HepG2 (cell line): ENCODE results near the gene NPW. TPM values are rescaled to one million over a fixed set of nuclear protein-coding genes. Genes with fewer than 3 reads are reported as not detected.

Experiments used
- ATF7-NPFF ChIP-seq: sonication (generic); formaldehyde crosslinking; IDR thresholded peaks from 2 replicates; pipeline ENCODE4 v1.8.1; 2023; ENCODE audit warnings: mild to moderate bottlenecking, low read depth, missing genetic modification reagents, moderate library complexity
- EEA1 ChIP-seq: sonication (generic); formaldehyde crosslinking; IDR thresholded peaks from 2 replicates; pipeline ENCODE4 v1.5.1; 2020; ENCODE audit warnings: mild to moderate bottlenecking, missing genetic modification reagents, borderline replicate concordance
- FOSL1 ChIP-seq: sonication (generic); formaldehyde crosslinking; IDR thresholded peaks from 2 replicates; pipeline ENCODE4 v1.9.0; 2021; ENCODE audit warnings: missing genetic modification reagents, borderline replicate concordance
- FOXO4 ChIP-seq: sonication (generic); formaldehyde crosslinking; conservative IDR thresholded peaks from 2 replicates; pipeline ENCODE4 v1.8.1; 2023; ENCODE audit warnings: missing genetic modification reagents
- KDM2A ChIP-seq: sonication (generic); formaldehyde crosslinking; IDR thresholded peaks from 2 replicates; pipeline ENCODE4 v1.4.0; 2020; ENCODE audit warnings: low read depth, missing genetic modification reagents, borderline replicate concordance
- KDM5A ChIP-seq: fragments of 200-600 bp; sonication (generic); IDR thresholded peaks from 2 replicates; pipeline ENCODE4 v1.7.0; 2018; ENCODE audit warnings: antibody characterized with exemption, mild to moderate bottlenecking, low read length, borderline replicate concordance
- MED13 ChIP-seq: sonication (generic); formaldehyde crosslinking; IDR thresholded peaks from 2 replicates; pipeline ENCODE4 v1.5.0; 2020; ENCODE audit warnings: missing genetic modification reagents
- MLXIP ChIP-seq: sonication (generic); formaldehyde crosslinking; IDR thresholded peaks from 2 replicates; pipeline ENCODE4 v1.9.0; 2021; ENCODE audit warnings: missing genetic modification reagents, borderline replicate concordance
- NFE2 ChIP-seq: sonication (generic); formaldehyde crosslinking; IDR thresholded peaks from 2 replicates; pipeline ENCODE4 v1.4.0; 2020; ENCODE audit warnings: missing genetic modification reagents
- NFKBIZ ChIP-seq: IDR thresholded peaks from 2 replicates; pipeline ENCODE4 v1.6.1; 2018; ENCODE audit warnings: missing genetic modification reagents, missing compliant biosample characterization
- PBX2 ChIP-seq: IDR thresholded peaks from 2 replicates; pipeline ENCODE4 v1.6.1; 2016; ENCODE audit warnings: control low read depth
- PITX1 ChIP-seq: sonication (generic); formaldehyde crosslinking; IDR thresholded peaks from 2 replicates; pipeline ENCODE4 v1.5.1; 2020; ENCODE audit warnings: mild to moderate bottlenecking, missing genetic modification reagents
- PRPF4 ChIP-seq: fragments of 200-400 bp; formaldehyde crosslinking; IDR thresholded peaks from 2 replicates; pipeline ENCODE4 v1.6.1; 2016; ENCODE audit warnings: low read length, low read depth; ENCODE audit not compliant: poor library complexity, severe bottlenecking
- TIGD3 ChIP-seq: sonication (generic); formaldehyde crosslinking; IDR thresholded peaks from 2 replicates; pipeline ENCODE4 v1.5.1; 2020; ENCODE audit warnings: mild to moderate bottlenecking, missing genetic modification reagents, borderline replicate concordance
- ZFAT ChIP-seq: sonication (generic); formaldehyde crosslinking; conservative IDR thresholded peaks from 2 replicates; pipeline ENCODE4 v1.8.1; 2023; ENCODE audit warnings: missing genetic modification reagents, inconsistent platforms
- ZNF720 ChIP-seq: sonication (generic); formaldehyde crosslinking; IDR thresholded peaks from 2 replicates; pipeline ENCODE4 v1.4.0; 2020; ENCODE audit warnings: missing genetic modification reagents
- polyA plus RNA-seq, 8 experiments: library from polyadenylated mRNA; depleted of rRNA in 3 of 8; stranded (reverse) in 7 of 8; unstranded in 1 of 8; fragments of >200 nt; fragmentation: Illumina TruSeq in 4 of 8; extraction: Trizol in 4 of 8; gene quantifications; 2 replicates each; pipeline versions ENCODE4 v1.2.1 to v1.2.3, GENCODE V29; 2011 to 2016; ENCODE audit warnings: low read depth in 4 of 8, missing spikeins in 1 of 8, mixed read lengths in 1 of 8; ENCODE audit not compliant: insufficient read depth in 1 of 8
- total RNA-seq, 5 experiments: library from RNA; depleted of rRNA; stranded (reverse); fragments of >200 nt; fragmentation: Illumina TruSeq; extraction: Trizol; gene quantifications; 2 replicates each; pipeline ENCODE4 v1.2.3, GENCODE V29; 2016; ENCODE audit warnings: low read depth in 1 of 5
- TF ChIP-seq, protein P1 (sequence below): sonication (generic); formaldehyde crosslinking; IDR thresholded peaks from 2 replicates; pipeline ENCODE4 v1.4.0; 2020; ENCODE audit warnings: mild to moderate bottlenecking, low read depth, missing genetic modification reagents
- TF ChIP-seq, protein P2 (sequence below): sonication (generic); formaldehyde crosslinking; IDR thresholded peaks from 2 replicates; pipeline ENCODE4 v1.8.0; 2022; ENCODE audit warnings: mild to moderate bottlenecking, missing genetic modification reagents, borderline replicate concordance

Gene NPW
- total and polyA plus RNA-seq, 2 of the 13 experiments (the other 11 are each of a cell fraction or from before 2014, with no cell fraction given) = 0.24 to 0.97 TPM

GRCh38 chr16:2003827-2004641 is 15.6 kb upstream of the NPW start (continued):
- TF ChIP-seq, protein P1, sequence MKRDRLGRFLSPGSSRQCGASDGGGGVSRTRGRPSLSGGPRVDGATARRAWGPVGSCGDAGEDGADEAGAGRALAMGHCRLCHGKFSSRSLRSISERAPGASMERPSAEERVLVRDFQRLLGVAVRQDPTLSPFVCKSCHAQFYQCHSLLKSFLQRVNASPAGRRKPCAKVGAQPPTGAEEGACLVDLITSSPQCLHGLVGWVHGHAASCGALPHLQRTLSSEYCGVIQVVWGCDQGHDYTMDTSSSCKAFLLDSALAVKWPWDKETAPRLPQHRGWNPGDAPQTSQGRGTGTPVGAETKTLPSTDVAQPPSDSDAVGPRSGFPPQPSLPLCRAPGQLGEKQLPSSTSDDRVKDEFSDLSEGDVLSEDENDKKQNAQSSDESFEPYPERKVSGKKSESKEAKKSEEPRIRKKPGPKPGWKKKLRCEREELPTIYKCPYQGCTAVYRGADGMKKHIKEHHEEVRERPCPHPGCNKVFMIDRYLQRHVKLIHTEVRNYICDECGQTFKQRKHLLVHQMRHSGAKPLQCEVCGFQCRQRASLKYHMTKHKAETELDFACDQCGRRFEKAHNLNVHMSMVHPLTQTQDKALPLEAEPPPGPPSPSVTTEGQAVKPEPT (CRISPR knock-in tag) = no peak
- TF ChIP-seq ZNF720 (CRISPR knock-in tag) (no peak), PBX2 (CRISPR knock-in tag) (no peak), FOXO4 (CRISPR knock-in tag) (no peak), PRPF4 (no peak), NFE2 (CRISPR knock-in tag) (no peak), NFKBIZ (no peak), FOSL1 (no peak), ZFAT (CRISPR knock-in tag) (no peak), KDM5A (no peak), MED13 (CRISPR knock-in tag) (no peak), EEA1 (no peak), TIGD3 (no peak), ATF7-NPFF (peak; percentile 46; the same call in 1 of the 2 replicates), PITX1 (CRISPR knock-in tag) (peak; percentile 40; the same call in 1 of the 2 replicates), KDM2A (CRISPR knock-in tag) (peak; percentile 84), MLXIP (CRISPR knock-in tag) (no peak)
- TF ChIP-seq, protein P2, sequence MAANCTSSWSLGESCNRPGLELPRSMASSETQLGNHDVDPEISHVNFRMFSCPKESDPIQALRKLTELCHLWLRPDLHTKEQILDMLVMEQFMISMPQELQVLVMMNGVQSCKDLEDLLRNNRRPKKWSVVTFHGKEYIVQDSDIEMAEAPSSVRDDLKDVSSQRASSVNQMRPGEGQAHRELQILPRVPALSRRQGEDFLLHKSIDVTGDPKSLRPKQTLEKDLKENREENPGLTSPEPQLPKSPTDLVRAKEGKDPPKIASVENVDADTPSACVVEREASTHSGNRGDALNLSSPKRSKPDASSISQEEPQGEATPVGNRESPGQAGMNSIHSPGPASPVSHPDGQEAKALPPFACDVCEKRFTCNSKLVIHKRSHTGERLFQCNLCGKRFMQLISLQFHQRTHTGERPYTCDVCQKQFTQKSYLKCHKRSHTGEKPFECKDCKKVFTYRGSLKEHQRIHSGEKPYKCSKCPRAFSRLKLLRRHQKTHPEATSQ (CRISPR knock-in tag) = no peak
